ENCODE measurements around the gene EPM2A.

The EPM2A gene

DNA sequence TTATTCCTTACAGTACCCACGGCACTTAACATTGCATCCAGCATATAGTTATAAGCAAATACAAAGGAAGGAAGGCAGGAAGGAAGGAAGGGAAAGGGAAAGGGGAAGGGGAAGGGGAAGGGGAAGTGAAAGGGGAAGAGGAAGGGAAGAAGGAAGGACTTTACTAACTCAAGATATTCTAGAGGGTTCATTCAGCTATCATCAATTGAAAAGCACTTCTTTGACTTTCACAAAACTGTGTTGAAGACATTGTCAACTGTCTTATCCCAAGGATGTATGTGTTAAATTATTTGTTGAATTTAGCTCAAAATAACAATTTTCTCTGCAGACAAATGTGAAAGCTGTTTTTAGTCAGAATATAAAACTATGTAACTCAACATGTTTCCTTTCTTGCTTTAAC lies 87.7 kb downstream of the EPM2A start:
- no peaks in the 10 kb centered on the region for H3K79me2 ChIP-seq (ENCODE audit: insufficient read depth, low read length)
- H4K20me1 ChIP-seq (ENCODE audit: insufficient read depth, low read length, poor library complexity, severe bottlenecking) = no peaks in the 10 kb centered on the region
- no peaks in the 10 kb centered on the region for H3K36me3 ChIP-seq (ENCODE audit: insufficient read depth, low read length)
- TF ChIP-seq, protein P1, sequence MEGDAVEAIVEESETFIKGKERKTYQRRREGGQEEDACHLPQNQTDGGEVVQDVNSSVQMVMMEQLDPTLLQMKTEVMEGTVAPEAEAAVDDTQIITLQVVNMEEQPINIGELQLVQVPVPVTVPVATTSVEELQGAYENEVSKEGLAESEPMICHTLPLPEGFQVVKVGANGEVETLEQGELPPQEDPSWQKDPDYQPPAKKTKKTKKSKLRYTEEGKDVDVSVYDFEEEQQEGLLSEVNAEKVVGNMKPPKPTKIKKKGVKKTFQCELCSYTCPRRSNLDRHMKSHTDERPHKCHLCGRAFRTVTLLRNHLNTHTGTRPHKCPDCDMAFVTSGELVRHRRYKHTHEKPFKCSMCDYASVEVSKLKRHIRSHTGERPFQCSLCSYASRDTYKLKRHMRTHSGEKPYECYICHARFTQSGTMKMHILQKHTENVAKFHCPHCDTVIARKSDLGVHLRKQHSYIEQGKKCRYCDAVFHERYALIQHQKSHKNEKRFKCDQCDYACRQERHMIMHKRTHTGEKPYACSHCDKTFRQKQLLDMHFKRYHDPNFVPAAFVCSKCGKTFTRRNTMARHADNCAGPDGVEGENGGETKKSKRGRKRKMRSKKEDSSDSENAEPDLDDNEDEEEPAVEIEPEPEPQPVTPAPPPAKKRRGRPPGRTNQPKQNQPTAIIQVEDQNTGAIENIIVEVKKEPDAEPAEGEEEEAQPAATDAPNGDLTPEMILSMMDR (conservative IDR thresholded peaks at IDR 0.05; ENCODE audit: low read length) = no peak
- TF ChIP-seq EZH2phosphoT487 (IDR thresholded peaks at IDR 0.05; ENCODE audit: borderline replicate concordance) = no peak
- no peak overlapping the region for H3K4me2 ChIP-seq (ENCODE audit: low read depth, low read length, poor library complexity, severe bottlenecking)
- H3K9me2 ChIP-seq (replicated peaks; ENCODE audit: low read depth, low read length) = no peaks in the 10 kb centered on the region
- no peak overlapping the region for H3K9ac ChIP-seq (ENCODE audit: low read depth, low read length, poor library complexity, severe bottlenecking)
- no peaks in the 10 kb centered on the region for H3K9me3 ChIP-seq (ENCODE audit: insufficient read depth, low read depth, low read length)
- H3K4me3 ChIP-seq (ENCODE audit: low read length, poor library complexity, severe bottlenecking) = no peak overlapping the region
- no peak overlapping the region for H2AFZ ChIP-seq (ENCODE audit: low read length)
- H3K27me3 ChIP-seq (ENCODE audit: insufficient read depth, low read length, poor library complexity, severe bottlenecking) = no peaks in the 10 kb centered on the region
- no peaks in the 10 kb centered on the region for H3F3A ChIP-seq (ENCODE audit: low read depth)
- no peaks in the 10 kb centered on the region for H3K4me1 ChIP-seq (ENCODE audit: insufficient read depth, low read length, poor library complexity, severe bottlenecking)

DNA sequence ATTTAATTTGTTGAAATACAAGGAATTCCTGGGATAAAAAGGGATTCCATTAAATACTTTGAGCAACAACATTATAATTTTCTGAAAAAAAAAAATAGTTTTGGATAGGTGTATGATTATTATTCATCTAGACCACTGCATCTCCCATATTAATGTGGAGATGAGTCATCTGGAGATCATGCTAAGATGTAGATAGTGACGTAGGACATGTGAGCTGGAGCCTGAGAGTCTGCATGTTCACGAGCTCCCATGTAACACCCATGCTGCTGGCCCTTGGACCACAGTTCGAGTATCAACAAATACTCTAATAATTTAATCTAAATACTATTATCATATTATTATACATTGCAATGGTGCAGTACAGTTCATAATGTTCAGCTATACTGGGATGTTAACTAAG lies 91.6 kb downstream of the EPM2A start:
- H3K36me3 ChIP-seq (ENCODE audit: insufficient read depth, low read length) = no peaks in the 10 kb centered on the region
- no peak overlapping the region for H3K4me3 ChIP-seq (ENCODE audit: low read length, poor library complexity, severe bottlenecking)
- H3K9ac ChIP-seq (ENCODE audit: low read depth, low read length, poor library complexity, severe bottlenecking) = no peak overlapping the region
- no peak overlapping the region for H3K4me2 ChIP-seq (ENCODE audit: low read depth, low read length, poor library complexity, severe bottlenecking)
- H3K9me2 ChIP-seq (replicated peaks; ENCODE audit: low read depth, low read length) = no peaks in the 10 kb centered on the region
- no peaks in the 10 kb centered on the region for H3K4me1 ChIP-seq (ENCODE audit: insufficient read depth, low read length, poor library complexity, severe bottlenecking)
- TF ChIP-seq EZH2phosphoT487 (IDR thresholded peaks at IDR 0.05; ENCODE audit: borderline replicate concordance) = no peak
- TF ChIP-seq, protein P1 (conservative IDR thresholded peaks at IDR 0.05; ENCODE audit: low read length) = no peak
- no peaks in the 10 kb centered on the region for H3K79me2 ChIP-seq (ENCODE audit: insufficient read depth, low read length)
- H2AFZ ChIP-seq (ENCODE audit: low read length) = no peak overlapping the region
- no peaks in the 10 kb centered on the region for H3K27me3 ChIP-seq (ENCODE audit: insufficient read depth, low read length, poor library complexity, severe bottlenecking)
- H3K9me3 ChIP-seq (ENCODE audit: insufficient read depth, low read depth, low read length) = no peaks in the 10 kb centered on the region
- H3F3A ChIP-seq (ENCODE audit: low read depth) = no peaks in the 10 kb centered on the region
- no peaks in the 10 kb centered on the region for H4K20me1 ChIP-seq (ENCODE audit: insufficient read depth, low read length, poor library complexity, severe bottlenecking)

DNA sequence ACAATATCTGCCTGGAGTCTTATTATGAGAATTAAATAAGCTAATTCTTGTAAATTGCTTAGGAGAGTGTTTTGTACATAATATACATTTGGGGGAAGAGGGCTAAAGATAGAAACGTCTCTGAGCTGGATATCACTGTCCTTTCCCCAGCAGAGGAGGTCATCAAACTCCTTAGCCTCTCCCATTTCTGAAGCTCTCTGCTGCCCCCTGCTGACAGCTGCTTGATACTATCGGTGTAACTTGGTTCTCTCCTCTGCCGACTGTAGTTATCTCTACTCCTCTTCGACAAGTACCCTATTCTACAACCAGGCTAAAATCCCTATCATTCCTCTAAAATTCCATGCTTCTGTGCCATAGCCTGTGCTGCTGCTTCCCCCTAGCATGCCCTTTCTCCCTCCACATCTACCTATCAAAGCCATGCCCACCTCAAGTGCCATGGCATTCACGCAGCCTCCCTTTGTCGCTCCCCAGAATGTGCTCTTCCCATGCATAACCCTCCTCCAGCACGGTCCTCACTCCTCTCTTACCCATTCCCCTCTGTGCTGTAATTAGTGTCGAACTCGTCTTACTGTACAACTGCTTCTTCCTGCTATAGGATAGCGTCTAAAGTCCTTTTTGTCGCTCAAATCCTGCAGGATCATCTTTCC lies 101.2 kb downstream of the EPM2A start:
- Histone ChIP-seq H3K36me3 (ENCODE audit: insufficient read depth, low read length) (no peaks in the 10 kb centered on the region), H3K4me2 (ENCODE audit: low read depth, low read length, poor library complexity, severe bottlenecking) (no peak overlapping the region), H3F3A (ENCODE audit: low read depth) (no peaks in the 10 kb centered on the region), H3K27me3 (ENCODE audit: insufficient read depth, low read length, poor library complexity, severe bottlenecking) (no peaks in the 10 kb centered on the region), H3K9me3 (ENCODE audit: insufficient read depth, low read depth, low read length) (no peaks in the 10 kb centered on the region), H4K20me1 (ENCODE audit: insufficient read depth, low read length, poor library complexity, severe bottlenecking) (no peaks in the 10 kb centered on the region), H3K4me3 (ENCODE audit: low read length, poor library complexity, severe bottlenecking) (no peak overlapping the region), H3K9me2 (replicated peaks; ENCODE audit: low read depth, low read length) (no peaks in the 10 kb centered on the region), H2AFZ (ENCODE audit: low read length) (no peak overlapping the region), H3K9ac (ENCODE audit: low read depth, low read length, poor library complexity, severe bottlenecking) (no peak overlapping the region), H3K79me2 (ENCODE audit: insufficient read depth, low read length) (no peaks in the 10 kb centered on the region), H3K4me1 (ENCODE audit: insufficient read depth, low read length, poor library complexity, severe bottlenecking) (peaks cover 5% of the 10 kb centered on the region)
- TF ChIP-seq EZH2phosphoT487 (IDR thresholded peaks at IDR 0.05; ENCODE audit: borderline replicate concordance) = no peak
- TF ChIP-seq, protein P1 (conservative IDR thresholded peaks at IDR 0.05; ENCODE audit: low read length) = peak; percentile 88

All from Loucy (cell line).